SU-DHL-6 (cell line): ENCODE data around the gene ANKRD33B.

Source experiments
- H2AFZ ChIP-seq: fragments of 200-600 bp; sonication (generic); 2 replicates; pipeline ENCODE4 v1.6.1; 2014; ENCODE audit warnings: low read depth, mild to moderate bottlenecking, moderate library complexity, mixed read lengths, antibody characterized with exemption, low read length; ENCODE audit not compliant: severe bottlenecking
- H3F3A ChIP-seq: fragments of 200-600 bp; shearing (Covaris generic); 2 replicates; pipeline ENCODE4 v1.6.0; 2016; ENCODE audit warnings: antibody characterized with exemption, mild to moderate bottlenecking; ENCODE audit not compliant: insufficient read depth
- H3K27ac ChIP-seq: fragments of 200-600 bp; sonication (generic); 2 replicates; pipeline ENCODE4 v1.5.1; 2016; ENCODE audit warnings: low read depth, mild to moderate bottlenecking, low read length, moderate library complexity, mixed read lengths
- H3K27me3 ChIP-seq: fragments of 200-600 bp; sonication (generic), shearing (Covaris generic); 2 replicates; pipeline ENCODE4 v1.6.0; 2014; ENCODE audit warnings: mild to moderate bottlenecking, low read length
- H3K36me3 ChIP-seq: fragments of 200-600 bp; sonication (generic); 2 replicates; pipeline ENCODE4 v1.6.1; 2014; ENCODE audit warnings: mild to moderate bottlenecking, low read length, mixed read lengths
- H3K4me2 ChIP-seq: fragments of 300-600, 200-600 bp; shearing (Covaris generic), sonication (generic); 2 replicates; pipeline ENCODE4 v1.6.0; 2014; ENCODE audit warnings: low read length, low read depth, mild to moderate bottlenecking; ENCODE audit not compliant: poor library complexity, severe bottlenecking
- H3K4me3 ChIP-seq: fragments of 200-600 bp; sonication (generic); 2 replicates; pipeline ENCODE4 v1.5.1; 2014; ENCODE audit warnings: antibody characterized with exemption, low read length, mild to moderate bottlenecking, mixed read lengths; ENCODE audit not compliant: insufficient read depth, poor library complexity, severe bottlenecking
- H3K79me2 ChIP-seq: fragments of 200-600 bp; sonication (generic); 2 replicates; pipeline ENCODE4 v1.6.1; 2014; ENCODE audit warnings: mild to moderate bottlenecking, low read length, moderate library complexity; ENCODE audit not compliant: insufficient read depth
- H3K9ac ChIP-seq: fragments of 200-600 bp; sonication (generic); 2 replicates; pipeline ENCODE4 v1.7.0; 2014; ENCODE audit warnings: mild to moderate bottlenecking, low read length
- H3K9me2 ChIP-seq: fragments of 200-600 bp; sonication (generic); replicated peaks from 2 replicates; pipeline ENCODE4 v1.6.1; 2014; ENCODE audit warnings: low read length; ENCODE audit not compliant: insufficient read depth
- H3K9me3 ChIP-seq: fragments of 200-600 bp; sonication (generic); 2 replicates; pipeline ENCODE4 v1.6.1; 2014; ENCODE audit warnings: low read length, mixed read lengths; ENCODE audit not compliant: insufficient read depth
- H4K20me1 ChIP-seq: fragments of 200-600 bp; sonication (generic); 2 replicates; pipeline ENCODE4 v1.6.1; 2014; ENCODE audit warnings: low read depth, mild to moderate bottlenecking, antibody characterized with exemption, low read length, moderate library complexity, mixed read lengths
- EZH2phosphoT487 ChIP-seq: fragments of 200-600 bp; sonication (generic), shearing (Covaris generic); conservative IDR thresholded peaks from 2 replicates; pipeline ENCODE4 v1.6.1; 2018; ENCODE audit warnings: mild to moderate bottlenecking, antibody characterized with exemption, low read length, moderate library complexity, mixed read lengths
- TF ChIP-seq, protein P1 (sequence below): fragments of 200-600 bp; sonication (generic); IDR thresholded peaks from one replicate; pipeline ENCODE4 v1.5.1; 2017; ENCODE audit warnings: antibody characterized with exemption, mild to moderate bottlenecking, low read length, moderate library complexity; ENCODE audit not compliant: insufficient read depth, poor library complexity, severe bottlenecking

Gene ANKRD33B

DNA sequence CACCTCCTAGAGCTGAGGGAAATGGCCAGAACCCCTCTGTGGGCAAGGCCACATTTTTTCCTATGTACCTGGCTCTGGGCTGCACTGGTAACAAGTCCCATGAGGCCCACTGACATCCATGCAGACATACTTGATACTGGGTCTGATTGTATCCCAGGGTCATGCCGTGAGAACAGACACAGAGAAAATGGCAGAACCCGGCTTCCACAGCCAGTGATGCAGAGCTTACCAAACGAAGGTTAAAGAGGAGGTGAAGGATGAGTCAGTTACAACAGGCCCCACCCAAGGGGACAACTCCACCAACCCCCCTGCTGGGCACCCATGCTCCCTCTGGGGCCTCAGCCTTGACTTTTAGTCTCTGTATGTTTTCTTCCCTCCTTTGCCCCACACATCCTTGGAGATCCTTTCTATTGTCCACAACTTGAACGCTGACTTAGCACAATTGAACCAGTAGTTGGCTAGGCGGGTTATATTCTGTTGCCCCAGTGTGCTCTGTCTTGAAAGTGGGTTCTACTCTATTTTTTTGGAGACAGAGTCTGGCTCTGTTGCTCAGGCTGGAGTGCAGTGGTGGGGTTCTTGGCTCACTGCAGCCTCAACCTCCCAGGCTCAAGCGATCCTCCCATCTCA, 103.7 kb downstream of the ANKRD33B start:
- H3K4me3 ChIP-seq = no peak overlapping the region
- no peaks in the 10 kb centered on the region for H3K9me2 ChIP-seq
- no peak for TF ChIP-seq EZH2phosphoT487
- TF ChIP-seq, protein P1, sequence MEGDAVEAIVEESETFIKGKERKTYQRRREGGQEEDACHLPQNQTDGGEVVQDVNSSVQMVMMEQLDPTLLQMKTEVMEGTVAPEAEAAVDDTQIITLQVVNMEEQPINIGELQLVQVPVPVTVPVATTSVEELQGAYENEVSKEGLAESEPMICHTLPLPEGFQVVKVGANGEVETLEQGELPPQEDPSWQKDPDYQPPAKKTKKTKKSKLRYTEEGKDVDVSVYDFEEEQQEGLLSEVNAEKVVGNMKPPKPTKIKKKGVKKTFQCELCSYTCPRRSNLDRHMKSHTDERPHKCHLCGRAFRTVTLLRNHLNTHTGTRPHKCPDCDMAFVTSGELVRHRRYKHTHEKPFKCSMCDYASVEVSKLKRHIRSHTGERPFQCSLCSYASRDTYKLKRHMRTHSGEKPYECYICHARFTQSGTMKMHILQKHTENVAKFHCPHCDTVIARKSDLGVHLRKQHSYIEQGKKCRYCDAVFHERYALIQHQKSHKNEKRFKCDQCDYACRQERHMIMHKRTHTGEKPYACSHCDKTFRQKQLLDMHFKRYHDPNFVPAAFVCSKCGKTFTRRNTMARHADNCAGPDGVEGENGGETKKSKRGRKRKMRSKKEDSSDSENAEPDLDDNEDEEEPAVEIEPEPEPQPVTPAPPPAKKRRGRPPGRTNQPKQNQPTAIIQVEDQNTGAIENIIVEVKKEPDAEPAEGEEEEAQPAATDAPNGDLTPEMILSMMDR = no peak
- H2AFZ ChIP-seq = no peak overlapping the region
- no peaks in the 10 kb centered on the region for H3K36me3 ChIP-seq
- no peak overlapping the region for H3K4me2 ChIP-seq
- no peaks in the 10 kb centered on the region for H3K27me3 ChIP-seq
- H3K27ac ChIP-seq = no peak overlapping the region
- no peaks in the 10 kb centered on the region for H4K20me1 ChIP-seq
- no peaks in the 10 kb centered on the region for H3F3A ChIP-seq
- no peaks in the 10 kb centered on the region for H3K9me3 ChIP-seq
- no peak overlapping the region for H3K9ac ChIP-seq
- H3K79me2 ChIP-seq = no peaks in the 10 kb centered on the region

DNA sequence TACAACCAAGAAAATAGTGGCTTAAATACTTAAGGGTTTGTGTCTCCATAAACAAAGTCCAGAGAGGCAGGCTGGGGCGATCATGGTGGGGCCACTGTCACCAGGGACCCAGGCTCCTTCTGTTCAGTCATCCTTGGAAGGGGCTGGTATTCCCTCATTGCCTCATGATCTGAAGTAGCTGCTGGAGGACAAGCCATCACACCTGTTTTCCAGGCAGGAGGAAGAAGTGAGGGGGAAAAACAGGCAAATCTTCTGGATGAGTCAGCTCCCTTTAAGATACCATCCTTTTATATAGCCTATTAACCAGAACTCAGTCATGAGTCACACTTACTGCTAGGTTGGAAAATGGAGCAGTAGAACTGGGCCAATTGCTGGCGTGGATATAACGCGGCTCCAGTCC, 104.8 kb downstream of the ANKRD33B start:
- Histone ChIP-seq H3K27me3 (no peaks in the 10 kb centered on the region), H2AFZ (no peak overlapping the region), H3K27ac (no peak overlapping the region), H3K4me2 (no peak overlapping the region), H3K9me2 (no peaks in the 10 kb centered on the region), H3F3A (no peaks in the 10 kb centered on the region), H3K9ac (no peak overlapping the region), H3K4me3 (no peak overlapping the region), H3K9me3 (no peaks in the 10 kb centered on the region), H3K36me3 (no peaks in the 10 kb centered on the region), H4K20me1 (no peaks in the 10 kb centered on the region), H3K79me2 (no peaks in the 10 kb centered on the region)
- TF ChIP-seq EZH2phosphoT487 = no peak
- TF ChIP-seq, protein P1 = no peak

DNA sequence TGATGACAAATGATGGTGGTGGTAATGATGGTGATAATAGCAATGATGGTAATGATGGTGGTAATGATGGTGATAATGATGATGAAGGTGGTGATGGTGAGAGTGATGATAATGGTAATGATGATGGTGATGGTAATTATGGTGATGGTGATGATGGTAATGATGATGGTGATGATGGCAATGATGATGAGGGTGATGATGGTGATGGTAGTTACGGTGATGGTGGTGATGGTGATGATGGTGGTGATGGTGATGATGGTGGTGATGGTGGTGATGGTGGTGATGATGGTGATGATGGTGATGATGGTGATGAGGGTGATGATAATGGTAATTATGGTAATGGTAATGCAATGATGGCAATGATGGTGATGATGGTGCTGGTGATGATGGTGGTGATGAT, 106.1 kb downstream of the ANKRD33B start:
- H4K20me1 ChIP-seq = no peaks in the 10 kb centered on the region
- H2AFZ ChIP-seq = no peak overlapping the region
- no peak overlapping the region for H3K9ac ChIP-seq
- H3K4me3 ChIP-seq = no peak overlapping the region
- H3K27ac ChIP-seq = no peak overlapping the region
- no peaks in the 10 kb centered on the region for H3K27me3 ChIP-seq
- no peaks in the 10 kb centered on the region for H3K79me2 ChIP-seq
- H3F3A ChIP-seq = no peaks in the 10 kb centered on the region
- TF ChIP-seq, protein P1 = no peak
- no peak for TF ChIP-seq EZH2phosphoT487
- H3K36me3 ChIP-seq = no peaks in the 10 kb centered on the region
- no peaks in the 10 kb centered on the region for H3K9me2 ChIP-seq
- no peak overlapping the region for H3K4me2 ChIP-seq
- no peaks in the 10 kb centered on the region for H3K9me3 ChIP-seq
